GM23248 (cell line): ENCODE measurements around the gene CDC14A.

Experiments
- EZH2 ChIP-seq: fragments of 200-600 bp; sonication (generic); IDR thresholded peaks from 2 replicates; pipeline ENCODE4 v1.6.1; 2018; ENCODE audit warnings: antibody characterized with exemption, mild to moderate bottlenecking; ENCODE audit not compliant: insufficient read depth, poor library complexity, severe bottlenecking
- EZH2phosphoT487 ChIP-seq: fragments of 200-600 bp; sonication (generic); IDR thresholded peaks from 2 replicates; pipeline ENCODE4 v1.6.1; 2018; ENCODE audit warnings: antibody characterized with exemption, moderate library complexity, mild to moderate bottlenecking, low read depth; ENCODE audit not compliant: insufficient read depth

DNA sequence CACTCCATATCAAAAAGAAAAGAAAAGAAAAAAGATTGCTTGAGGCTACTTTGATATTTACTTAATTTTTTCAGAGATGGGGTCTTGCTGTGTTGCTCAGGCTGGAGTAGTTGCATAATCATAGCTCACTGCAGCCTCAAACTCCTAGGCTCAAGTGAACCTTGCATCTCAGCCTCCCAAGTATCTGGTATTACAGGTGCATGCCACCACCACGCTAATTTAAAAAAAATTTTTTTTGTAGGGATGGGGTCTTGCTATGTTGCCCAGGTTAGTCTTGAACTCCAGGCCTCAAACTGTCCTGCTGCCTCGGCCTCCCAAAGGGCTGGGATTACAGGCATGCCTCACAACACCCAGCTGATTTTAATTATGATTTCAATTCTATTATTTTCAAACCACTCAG, 48.1 kb upstream of the CDC14A start:
- no peak for TF ChIP-seq EZH2phosphoT487
- TF ChIP-seq EZH2, result no peak
